C4-2B (cell line): ENCODE results near the gene DOLPP1.

ENCODE experiments used
- CTCF ChIP-seq: fragments of 450-650 bp; conservative IDR thresholded peaks from 2 replicates; pipeline ENCODE4 v1.5.1; 2017; ENCODE audit warnings: mild to moderate bottlenecking
- ZFX ChIP-seq: fragments of 450-650 bp; IDR thresholded peaks from 2 replicates; pipeline ENCODE4 v1.6.1; 2017

GRCh38 chr9:129138476-129139232, 57.7 kb downstream of the DOLPP1 start:
- TF ChIP-seq CTCF, result no peak
- TF ChIP-seq ZFX, result no peak
